CD4-positive, alpha-beta T cell treated with Interferon gamma for 1 hour (primary cell): ENCODE measurements around the gene TTC7B.

Source experiments
- DNase-seq: peaks from one replicate; pipeline ENCODE4 v3.0.0-alpha.2; 2020

The TTC7B gene

DNA sequence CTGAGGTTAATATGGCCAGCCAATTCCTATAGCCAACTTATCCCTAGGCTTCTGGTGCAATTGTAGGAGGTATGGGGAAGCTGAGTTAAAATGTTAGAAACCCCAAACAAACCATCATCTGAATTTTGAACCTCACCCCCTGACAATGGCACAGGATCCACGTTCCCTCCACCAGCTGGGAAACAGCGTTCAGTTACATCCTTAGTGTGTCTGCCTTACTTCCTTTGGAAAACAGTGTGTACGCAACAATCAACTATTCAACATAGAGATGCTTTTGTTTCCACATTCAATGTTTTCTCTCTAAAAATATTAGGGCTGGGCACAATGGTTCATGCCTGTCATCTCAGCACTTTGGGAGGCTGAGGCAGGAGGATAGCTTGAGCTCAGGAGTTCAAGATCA, 203.4 kb downstream of the TTC7B start:
- DNase-seq = no peak

DNA sequence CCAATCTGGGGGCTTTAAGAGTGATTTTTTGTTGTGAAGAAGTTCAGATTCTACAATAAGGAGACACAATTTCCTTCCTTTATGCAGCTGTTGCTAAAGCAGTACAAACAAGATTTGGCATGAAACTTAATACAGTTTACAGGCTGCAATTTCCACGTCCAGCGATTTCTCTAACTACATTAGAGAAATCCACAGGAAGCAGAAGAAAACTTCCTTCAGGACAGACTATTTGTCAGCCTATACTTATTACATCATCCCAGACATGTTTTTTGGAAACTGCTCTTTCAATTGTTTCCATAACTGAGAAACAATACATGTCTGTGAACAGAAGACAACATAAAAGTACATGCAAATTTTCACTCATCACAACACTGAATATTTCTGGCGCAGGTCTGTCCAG, 204.3 kb downstream of the TTC7B start:
- no peak for DNase-seq

DNA sequence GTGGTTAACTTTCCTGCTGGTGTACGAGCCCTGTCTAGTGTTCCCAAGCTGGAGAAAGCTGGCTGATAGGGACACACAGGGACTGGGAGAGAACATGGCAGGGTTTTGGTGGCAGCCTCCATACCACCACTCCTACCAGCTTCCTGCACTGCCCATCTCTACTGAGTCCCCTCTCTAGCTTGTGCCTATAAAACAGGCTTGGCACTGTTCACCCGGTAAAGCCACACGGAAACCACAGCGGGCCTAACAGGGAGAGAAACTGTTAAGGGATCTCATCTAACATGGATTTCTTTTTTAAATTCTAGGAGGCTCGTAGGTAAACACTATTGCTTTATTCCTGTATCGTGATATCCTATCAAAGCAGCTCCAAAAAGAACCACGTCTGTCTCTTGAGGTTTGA, 204.7 kb downstream of the TTC7B start:
- DNase-seq = no peak

DNA sequence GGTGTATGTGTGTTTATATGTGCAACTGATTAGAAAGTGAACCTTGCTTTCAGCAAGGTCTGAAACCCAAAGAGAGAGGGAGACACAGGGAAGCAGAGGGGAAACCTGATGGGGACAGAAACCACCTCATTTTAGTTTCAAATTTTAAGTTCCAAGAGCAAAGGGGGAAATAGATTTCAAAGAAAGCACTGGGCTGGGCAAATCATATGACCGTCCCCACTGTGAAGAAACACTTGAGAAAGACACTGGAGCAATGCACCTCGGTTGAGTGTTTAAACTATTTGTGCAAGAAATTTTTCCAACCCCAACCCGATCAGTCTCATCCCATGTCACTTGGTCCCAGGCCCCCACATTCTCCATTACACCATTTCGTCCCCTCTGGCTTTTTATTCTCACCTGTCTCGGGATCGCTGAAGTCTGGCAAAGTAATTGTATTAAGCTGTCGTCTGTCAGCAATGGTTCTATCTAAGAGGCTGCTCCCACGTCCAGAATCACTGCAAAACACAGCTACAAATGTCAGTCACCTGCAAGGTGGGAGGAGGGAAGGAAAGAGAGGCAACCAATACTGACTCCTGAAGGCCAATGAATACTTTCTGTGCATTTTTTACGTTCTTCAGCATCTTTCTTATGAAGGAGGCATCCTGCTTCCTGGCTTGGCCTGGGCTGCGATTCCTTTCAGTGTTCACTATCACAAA, 205.7 kb downstream of the TTC7B start:
- no peak for DNase-seq

DNA sequence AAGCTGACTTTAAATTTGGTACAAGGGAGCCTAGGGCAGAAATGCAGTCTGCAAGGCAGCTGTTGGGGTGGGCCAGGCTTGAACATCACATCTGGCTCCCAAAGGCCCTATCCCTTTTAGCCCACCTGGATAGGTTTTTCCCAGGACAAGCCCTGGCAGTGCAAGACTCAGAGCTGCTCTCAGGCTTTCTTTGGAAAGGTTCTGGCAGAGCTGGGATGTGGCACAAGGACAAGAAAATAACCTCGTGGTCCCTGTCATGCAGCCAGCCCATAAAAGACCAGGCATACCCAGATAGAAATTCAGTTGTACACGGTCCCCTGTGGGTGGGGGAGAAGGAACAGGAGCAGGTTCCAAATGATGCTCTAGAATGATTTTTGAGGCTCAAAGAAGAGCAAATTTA, 206.9 kb downstream of the TTC7B start:
- DNase-seq = no peak

DNA sequence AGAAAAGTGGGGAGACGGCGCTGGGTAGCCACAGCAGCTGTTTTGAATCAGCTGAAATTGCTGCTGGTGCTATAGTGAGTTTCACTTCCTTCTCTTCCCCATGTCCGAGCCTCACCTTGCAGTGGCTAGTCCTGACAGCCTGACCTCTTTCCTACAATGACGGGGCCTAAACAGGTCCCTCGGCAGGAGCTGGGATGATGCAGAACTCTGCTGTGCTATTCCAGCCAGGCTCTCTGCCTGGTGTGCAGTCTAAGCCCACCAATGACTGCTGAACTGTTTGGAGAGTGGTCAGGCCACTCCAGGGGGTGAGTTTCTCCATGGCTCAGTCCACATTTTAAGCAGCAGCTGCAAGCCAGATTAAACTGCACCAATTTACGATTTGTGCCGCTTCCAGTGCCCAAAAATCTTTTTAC, 207.3 kb downstream of the TTC7B start:
- DNase-seq = no peak

- no peak for DNase-seq
These were observed 207.9 kb downstream of the TTC7B start for GRCh38 chr14:90608281-90608680.

DNA sequence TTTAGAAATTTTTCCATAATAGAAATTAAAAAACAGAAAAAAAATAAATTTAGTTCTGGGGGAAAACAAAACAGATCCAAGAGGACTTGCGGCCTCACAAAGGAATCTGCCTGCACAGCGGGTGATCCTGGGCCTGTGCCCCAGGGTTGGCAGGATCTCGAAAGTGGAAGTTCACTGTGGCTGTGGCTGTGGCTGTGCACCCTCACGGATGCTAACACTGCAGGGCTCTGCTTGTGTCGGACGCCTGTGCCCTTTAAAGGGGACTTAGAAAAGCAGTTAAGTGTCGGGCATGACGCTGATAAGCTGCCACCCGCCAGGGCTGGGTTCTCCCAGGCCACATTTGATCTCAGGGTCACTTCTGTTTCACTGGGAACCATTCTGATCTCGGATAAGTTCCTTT, 209.1 kb downstream of the TTC7B start:
- DNase-seq = no peak

- no peak for DNase-seq
These were observed 209.8 kb downstream of the TTC7B start for GRCh38 chr14:90606434-90606833.

GRCh38 chr14:90605430-90605829, 210.8 kb downstream of the TTC7B start:
- DNase-seq = no peak

GRCh38 chr14:90604356-90604755, 211.9 kb downstream of the TTC7B start:
- no peak for DNase-seq

DNA sequence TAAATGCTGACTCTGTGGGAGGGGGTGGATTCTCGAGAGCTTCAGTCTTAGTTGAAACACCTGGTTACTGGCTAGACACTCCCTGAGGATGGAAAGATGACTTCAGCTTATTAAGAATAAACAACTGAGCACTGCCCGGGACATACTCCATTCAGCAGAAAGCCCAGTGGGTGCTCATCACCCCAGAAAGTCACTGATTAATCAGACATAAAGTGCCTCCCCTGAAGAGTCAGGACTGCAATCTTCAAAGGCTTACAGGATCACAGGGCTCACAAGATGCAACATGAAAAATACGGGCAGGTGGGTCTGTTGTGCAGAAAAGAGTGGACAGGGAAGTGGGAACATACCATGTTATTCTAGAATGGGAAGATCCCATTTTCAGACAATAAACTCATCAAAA, 212.4 kb downstream of the TTC7B start:
- no peak for DNase-seq

DNA sequence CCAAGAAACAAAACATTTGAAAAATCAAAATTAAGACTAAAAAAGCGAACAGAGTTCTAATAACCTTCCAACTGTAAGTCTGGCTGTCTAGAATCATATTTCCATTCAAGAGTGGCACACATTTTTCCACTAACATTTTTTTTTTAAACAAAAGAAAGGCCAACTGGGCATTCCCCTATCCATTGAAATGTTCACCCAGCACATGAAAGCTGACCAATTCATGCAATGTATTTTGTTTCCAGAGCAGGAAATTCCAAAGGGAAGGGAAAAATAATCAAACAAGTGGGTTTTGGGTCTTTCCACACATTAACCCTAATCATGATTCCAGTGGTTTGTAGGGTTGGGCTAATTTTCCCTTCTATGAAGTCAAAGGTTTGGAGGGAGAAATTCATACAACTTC, 212.9 kb downstream of the TTC7B start:
- no peak for DNase-seq

DNA sequence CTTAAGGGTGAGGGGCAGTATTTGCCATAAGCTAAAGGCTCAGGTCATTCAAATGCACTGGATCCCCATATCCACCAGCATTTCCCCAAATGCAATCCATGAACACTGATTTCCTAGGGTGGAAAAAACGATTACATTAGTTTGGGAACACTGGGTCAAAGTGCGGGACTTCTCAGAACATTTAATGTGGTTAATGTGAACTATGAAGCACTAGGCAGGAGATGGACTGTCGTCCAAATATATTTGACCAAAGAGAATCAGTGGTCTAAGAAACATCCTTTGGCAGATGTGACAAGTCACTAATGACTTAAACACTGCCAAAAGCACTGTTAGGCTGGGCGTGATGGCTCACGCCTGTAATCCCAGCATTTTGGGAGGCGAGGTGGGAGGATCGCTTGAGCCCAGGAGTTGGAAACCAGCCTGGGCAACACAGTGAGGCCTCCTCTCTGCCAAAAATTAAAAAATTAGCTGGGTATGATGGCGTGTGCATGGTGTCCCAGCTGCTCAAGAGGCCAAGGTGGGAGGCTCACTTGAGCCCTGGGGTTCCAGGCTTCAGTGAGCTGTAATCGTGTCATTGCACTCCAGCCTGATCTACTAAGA, 214.0 kb downstream of the TTC7B start:
- DNase-seq = no peak

DNA sequence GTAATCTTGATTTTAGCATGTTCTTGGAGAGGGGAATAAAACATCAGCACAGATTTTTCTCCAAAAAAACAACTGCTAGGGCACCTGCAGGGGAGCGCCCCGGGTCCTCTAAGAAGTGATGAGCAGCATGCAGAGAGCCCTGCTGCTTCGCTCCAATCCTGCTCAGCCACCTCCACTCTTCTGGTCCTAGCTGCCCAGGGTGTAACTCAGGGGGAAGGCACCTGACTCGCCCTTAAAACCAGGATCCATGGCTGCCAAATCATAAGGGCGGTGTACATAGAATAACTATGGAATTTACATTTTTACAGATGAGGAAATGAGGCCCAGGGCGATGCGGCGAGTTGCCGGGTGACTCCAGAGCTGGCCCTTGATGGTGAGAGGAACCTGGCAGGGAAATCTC, 214.7 kb downstream of the TTC7B start:
- no peak for DNase-seq

DNA sequence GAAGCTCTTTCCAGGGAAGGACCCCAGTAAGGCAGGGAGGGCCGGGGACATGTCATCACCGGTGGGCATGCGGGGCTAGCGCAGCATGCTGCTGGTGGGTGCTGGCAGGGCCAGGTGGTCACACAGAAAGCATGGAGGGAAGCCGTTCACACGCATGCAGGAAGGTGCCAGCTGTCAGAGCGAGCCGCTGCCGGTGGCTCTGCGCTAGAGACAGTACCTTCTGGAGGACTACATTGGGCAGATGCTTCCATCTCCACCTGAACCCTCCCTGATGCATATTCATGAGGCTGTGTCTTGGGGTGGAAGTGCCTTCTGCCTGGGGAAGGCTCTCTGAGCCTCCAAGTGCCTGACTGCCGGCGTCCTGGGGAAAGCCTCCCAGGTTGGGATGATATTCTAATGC, 215.6 kb downstream of the TTC7B start:
- no peak for DNase-seq

- no peak for DNase-seq
These were observed 216.3 kb downstream of the TTC7B start for GRCh38 chr14:90599748-90600507.

DNA sequence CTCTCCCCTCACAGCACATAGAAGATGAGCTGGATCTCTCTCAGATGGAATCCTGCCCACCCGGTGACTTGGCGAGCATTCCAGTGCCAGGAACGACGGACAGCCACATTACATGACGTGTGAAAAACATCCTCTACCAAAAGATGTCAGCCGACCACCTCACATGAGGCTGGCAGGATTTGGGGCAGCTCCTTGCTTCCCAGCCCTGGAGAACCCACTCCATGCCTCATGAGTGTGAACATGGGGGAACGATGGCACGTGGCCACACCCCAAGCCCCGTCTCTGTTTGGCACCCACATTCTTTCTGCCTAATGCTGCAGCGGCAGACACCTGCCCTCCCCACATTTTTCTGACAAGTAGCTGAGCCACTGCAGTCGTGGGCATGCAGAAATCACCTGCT, 216.9 kb downstream of the TTC7B start:
- no peak for DNase-seq

GRCh38 chr14:90597961-90598360, 218.3 kb downstream of the TTC7B start:
- no peak for DNase-seq

GRCh38 chr14:90596733-90597132, 219.5 kb downstream of the TTC7B start:
- DNase-seq = no peak

DNA sequence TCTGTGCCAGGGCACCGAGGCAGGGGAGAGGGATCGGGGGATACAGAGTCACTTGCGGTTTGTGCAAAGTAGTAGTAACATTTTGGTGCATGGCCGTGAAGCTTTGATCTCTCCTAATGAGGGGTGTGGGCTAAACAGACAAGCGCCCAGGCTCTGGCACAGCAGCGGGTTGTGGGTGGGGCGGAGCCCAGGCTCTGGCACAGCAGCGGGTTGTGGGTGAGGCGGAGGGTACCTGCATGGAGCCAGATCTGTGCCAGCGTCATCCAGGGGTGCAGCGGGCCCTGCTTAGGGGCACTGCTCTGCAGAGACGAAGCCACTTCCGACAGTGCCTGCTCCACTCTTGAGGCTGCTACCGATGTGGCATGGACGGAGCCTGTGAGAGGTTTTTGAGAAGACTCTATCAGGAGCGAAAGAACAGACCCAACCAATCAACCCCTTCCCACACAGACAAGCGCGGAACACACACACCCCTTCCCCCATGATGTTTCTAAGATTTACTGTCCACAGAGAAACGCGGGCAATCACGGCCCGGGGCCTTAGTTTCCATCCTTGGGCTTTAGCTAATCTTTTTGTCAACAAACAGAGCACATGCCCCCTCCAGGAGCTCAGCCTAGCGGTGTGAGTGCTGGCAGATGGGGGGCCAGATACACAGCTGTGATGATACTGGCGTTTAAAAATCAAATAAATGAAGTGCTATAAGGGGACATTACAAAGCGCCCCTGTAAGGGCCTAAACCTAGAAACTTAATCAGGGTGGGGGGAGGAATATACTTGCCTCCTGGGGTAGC, 222.8 kb downstream of the TTC7B start:
- DNase-seq = no peak

- no peak for DNase-seq
These were observed 223.6 kb downstream of the TTC7B start for GRCh38 chr14:90592655-90593054.

DNA sequence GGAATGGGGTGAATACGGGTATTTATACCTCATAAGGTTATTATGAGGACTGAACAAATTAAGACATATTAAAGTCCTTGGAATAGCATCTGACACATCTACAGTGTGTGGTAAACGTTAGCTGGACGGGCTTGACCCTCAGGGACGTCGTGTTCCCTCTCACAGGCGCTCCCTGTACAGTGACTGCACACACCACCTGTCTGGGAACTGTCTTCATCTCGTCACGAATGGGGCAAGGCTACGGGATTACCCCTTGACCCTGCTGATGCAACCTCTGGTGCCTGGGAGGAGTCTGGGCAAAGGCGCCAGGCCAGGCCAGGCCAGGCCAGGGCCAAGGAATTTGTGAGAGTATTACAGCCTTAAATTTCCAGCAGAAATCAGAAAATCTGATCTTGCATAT, 228.3 kb downstream of the TTC7B start:
- DNase-seq = no peak
